Mucosa of gallbladder (tissue), 1 donor: Measurements from ENCODE around the gene ADAMTS18. TPM values are rescaled to one million over a fixed set of nuclear protein-coding genes. Genes with fewer than 3 reads are reported as not detected.

ENCODE experiments used
- DNase-seq: peaks from one replicate; pipeline ENCODE4 v3.0.0-alpha.2; 2020; ENCODE audit warnings: low spot score
- total RNA-seq: library from RNA; stranded (reverse); gene quantifications from one replicate; pipeline ENCODE4 v1.2.1, GENCODE V29; 2021
- donor health status: DM: no; HTN: no; CAD: no.

The ADAMTS18 gene
- total RNA-seq, 1 donor from 2014 or later: not detected

- DNase-seq: no peak
Measured at GRCh38 chr16:77393955-77394354, 40.9 kb downstream of the ADAMTS18 start.

GRCh38 chr16:77387815-77388209 is 47.0 kb downstream of the ADAMTS18 start:
- no peak for DNase-seq

GRCh38 chr16:77386831-77387814 is 47.7 kb downstream of the ADAMTS18 start:
- no peak for DNase-seq

- no peak for DNase-seq
Measured at GRCh38 chr16:77385481-77385880, 49.4 kb downstream of the ADAMTS18 start.

- DNase-seq: no peak
Measured at GRCh38 chr16:77383606-77384187, 51.1 kb downstream of the ADAMTS18 start.

GRCh38 chr16:77376358-77376757 is 58.5 kb downstream of the ADAMTS18 start:
- DNase-seq: no peak

- no peak for DNase-seq
Measured at GRCh38 chr16:77375396-77375795, 59.4 kb downstream of the ADAMTS18 start.

- no peak for DNase-seq
Measured at GRCh38 chr16:77374384-77374783, 60.5 kb downstream of the ADAMTS18 start.

GRCh38 chr16:77373726-77374125 is 61.1 kb downstream of the ADAMTS18 start:
- DNase-seq: no peak

GRCh38 chr16:77364770-77365169 is 70.1 kb downstream of the ADAMTS18 start:
- DNase-seq: no peak

- DNase-seq: no peak
Measured at GRCh38 chr16:77359065-77359502, 75.8 kb downstream of the ADAMTS18 start.

- no peak for DNase-seq
Measured at GRCh38 chr16:77353587-77354263, 81.1 kb downstream of the ADAMTS18 start.

- DNase-seq: no peak
Measured at GRCh38 chr16:77344341-77344740, 90.5 kb downstream of the ADAMTS18 start.

- no peak for DNase-seq
Measured at GRCh38 chr16:77336637-77337036, 98.2 kb downstream of the ADAMTS18 start.

GRCh38 chr16:77335652-77336234 is 99.1 kb downstream of the ADAMTS18 start:
- DNase-seq: no peak

GRCh38 chr16:77332792-77333191 is 102.0 kb downstream of the ADAMTS18 start:
- DNase-seq: no peak

GRCh38 chr16:77331802-77332586 is 102.8 kb downstream of the ADAMTS18 start:
- no peak for DNase-seq

- no peak for DNase-seq
Measured at GRCh38 chr16:77331043-77331442, 103.8 kb downstream of the ADAMTS18 start.

GRCh38 chr16:77330332-77331042 is 104.3 kb downstream of the ADAMTS18 start:
- DNase-seq: no peak

GRCh38 chr16:77328768-77329167 is 106.1 kb downstream of the ADAMTS18 start:
- DNase-seq: no peak

GRCh38 chr16:77328274-77328673 is 106.6 kb downstream of the ADAMTS18 start:
- DNase-seq: no peak
